ENCODE results near the gene ADK. TPM values are rescaled to one million over a fixed set of nuclear protein-coding genes. Genes with fewer than 3 reads are reported as not detected.

Gene ADK
- total and polyA plus RNA-seq, 2 of the 13 experiments (the other 11 are each of a cell fraction or from before 2014, with no cell fraction given), result 48.6 to 79.1 TPM

DNA sequence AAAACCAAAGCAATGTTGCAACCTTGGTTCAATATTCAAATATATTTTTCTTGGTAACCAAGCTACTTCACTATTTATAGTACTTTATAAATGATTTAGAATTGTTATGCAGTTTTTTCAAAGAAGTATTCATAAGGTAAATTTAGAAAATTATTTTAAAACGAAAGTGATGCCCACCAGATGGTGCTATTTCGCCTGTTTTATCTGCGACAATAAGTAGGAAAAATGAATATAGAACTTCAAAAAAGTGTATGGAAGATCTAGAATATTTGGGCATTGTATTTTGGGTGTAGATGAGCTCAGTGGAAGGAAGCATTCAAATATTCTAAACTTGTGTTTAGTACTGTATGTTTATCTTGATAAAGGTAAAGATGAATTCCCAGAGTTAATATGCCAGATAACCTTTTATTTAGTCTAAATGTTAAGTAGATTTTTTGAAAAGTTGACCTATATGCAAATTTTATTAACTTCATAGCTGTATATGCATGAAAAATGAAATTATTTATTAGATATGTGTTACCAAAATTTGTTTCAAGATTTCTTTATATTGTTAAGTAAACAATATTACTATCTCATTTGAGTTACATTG lies 93.2 kb downstream of the ADK start:
- Histone ChIP-seq H3K9ac (ENCODE audit: insufficient read depth, low read depth, low read length) (no peak overlapping the region), H3K4me3 (replicated peaks in 1 of 3; ENCODE audit: insufficient read depth in 1 of 3, low read depth in 2 of 3, low read length in 3 of 3) (no peak overlapping the region), H3K36me3 (replicated peaks in 1 of 2; ENCODE audit: control insufficient read depth in 1 of 2, insufficient read depth in 2 of 2, low read length in 2 of 2) (peaks cover 0 to 14% of the 10 kb centered on the region in 2 experiments; a peak in 3 of 5 replicates), H3K27ac (ENCODE audit: extremely low read length, insufficient read depth, low read length) (no peak overlapping the region), H3K27me3 (ENCODE audit: control insufficient read depth in 1 of 2, insufficient read depth in 2 of 2, low read length in 2 of 2) (no peaks in the 10 kb centered on the region), H3K79me2 (ENCODE audit: insufficient read depth, low read length) (no peaks in the 10 kb centered on the region), H3K9me3 (ENCODE audit: low read length) (no peaks in the 10 kb centered on the region), H4K20me1 (ENCODE audit: insufficient read depth, low read length) (no peaks in the 10 kb centered on the region), H3K4me2 (ENCODE audit: low read depth, low read length) (no peak overlapping the region), H3K4me1 (ENCODE audit: insufficient read depth, low read length) (no peaks in the 10 kb centered on the region), H2AFZ (ENCODE audit: low read length) (no peak overlapping the region)
- in situ Hi-C loops (cut with HindIII; ENCODE audit: extremely low pct_ligation_motif_present, low pct_unique_long_range_greater_than_20kb) (loop anchor here (10.0 kb wide), 2 partner anchors 781 to 991 kb away; partner anchors contain the start of gene COMTD1), intact Hi-C loops (cut with micrococcal nuclease; ENCODE audit: unreplicated experiment) (no loop called here)
- CTCF ChIA-PET (ENCODE audit: low intra/inter-chr PET ratio, low total read pairs), result interaction anchor here (0.8 to 2.6 kb wide), 3 partner anchors 778 to 992 kb away, joined by 3 to 11 read pairs (median 4); partner anchors contain the start of gene COMTD1
- ATAC-seq (no peak), DNase-seq (ENCODE audit: low spot score) (peak; percentile 7), FAIRE-seq (no peak)
- 46% methylated on average over 3 of the region's 3 CpGs for WGBS (ENCODE audit: low lambda C conversion rate)
- TF ChIP-seq ZNF639 (CRISPR knock-in tag; conservative IDR thresholded peaks at IDR 0.05) (no peak), STAG1 (CRISPR knock-in tag; IDR thresholded peaks at IDR 0.05) (peak; percentile 57), NFIB (CRISPR knock-in tag; IDR thresholded peaks at IDR 0.05; ENCODE audit: borderline replicate concordance) (no peak), ZNF878 (CRISPR knock-in tag; IDR thresholded peaks at IDR 0.05) (no peak), ZNF333 (CRISPR knock-in tag; IDR thresholded peaks at IDR 0.05; ENCODE audit: borderline replicate concordance) (no peak)
- TF ChIP-seq, protein P1, sequence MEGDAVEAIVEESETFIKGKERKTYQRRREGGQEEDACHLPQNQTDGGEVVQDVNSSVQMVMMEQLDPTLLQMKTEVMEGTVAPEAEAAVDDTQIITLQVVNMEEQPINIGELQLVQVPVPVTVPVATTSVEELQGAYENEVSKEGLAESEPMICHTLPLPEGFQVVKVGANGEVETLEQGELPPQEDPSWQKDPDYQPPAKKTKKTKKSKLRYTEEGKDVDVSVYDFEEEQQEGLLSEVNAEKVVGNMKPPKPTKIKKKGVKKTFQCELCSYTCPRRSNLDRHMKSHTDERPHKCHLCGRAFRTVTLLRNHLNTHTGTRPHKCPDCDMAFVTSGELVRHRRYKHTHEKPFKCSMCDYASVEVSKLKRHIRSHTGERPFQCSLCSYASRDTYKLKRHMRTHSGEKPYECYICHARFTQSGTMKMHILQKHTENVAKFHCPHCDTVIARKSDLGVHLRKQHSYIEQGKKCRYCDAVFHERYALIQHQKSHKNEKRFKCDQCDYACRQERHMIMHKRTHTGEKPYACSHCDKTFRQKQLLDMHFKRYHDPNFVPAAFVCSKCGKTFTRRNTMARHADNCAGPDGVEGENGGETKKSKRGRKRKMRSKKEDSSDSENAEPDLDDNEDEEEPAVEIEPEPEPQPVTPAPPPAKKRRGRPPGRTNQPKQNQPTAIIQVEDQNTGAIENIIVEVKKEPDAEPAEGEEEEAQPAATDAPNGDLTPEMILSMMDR (CRISPR knock-in tag; IDR thresholded peaks at IDR 0.05), result peak; percentile 44
- POLR2A ChIA-PET, result no interaction called here
- BruUV-seq (replicated peaks), result no TSS peak
